NT2/D1 (cell line): ENCODE data around the gene ALG9.

Source experiments
- SUZ12 ChIP-seq: IDR thresholded peaks from 2 replicates; pipeline ENCODE4 v1.6.1; 2011; ENCODE audit not compliant: insufficient read length, insufficient read depth; ENCODE audit errors: extremely low read depth
- YY1 ChIP-seq: IDR thresholded peaks from 2 replicates; pipeline ENCODE4 v1.6.1; 2011; ENCODE audit not compliant: insufficient read length, insufficient read depth

- no peak for TF ChIP-seq SUZ12
- no peak for TF ChIP-seq YY1
Observed at GRCh38 chr11:111851636-111852035, 19.7 kb downstream of the ALG9 start.
